Measurements from ENCODE around the gene MAGEA6. TPM values are rescaled to one million over a fixed set of nuclear protein-coding genes. Genes with fewer than 3 reads are reported as not detected.
"Not testable (repeated sequence)": the region's sequence is repeated elsewhere in the genome, so short reads cannot be mapped to it uniquely, and the experiment has no call there.

The MAGEA6 gene
- total RNA-seq, 1 donor from 2014 or later: not detected

DNA sequence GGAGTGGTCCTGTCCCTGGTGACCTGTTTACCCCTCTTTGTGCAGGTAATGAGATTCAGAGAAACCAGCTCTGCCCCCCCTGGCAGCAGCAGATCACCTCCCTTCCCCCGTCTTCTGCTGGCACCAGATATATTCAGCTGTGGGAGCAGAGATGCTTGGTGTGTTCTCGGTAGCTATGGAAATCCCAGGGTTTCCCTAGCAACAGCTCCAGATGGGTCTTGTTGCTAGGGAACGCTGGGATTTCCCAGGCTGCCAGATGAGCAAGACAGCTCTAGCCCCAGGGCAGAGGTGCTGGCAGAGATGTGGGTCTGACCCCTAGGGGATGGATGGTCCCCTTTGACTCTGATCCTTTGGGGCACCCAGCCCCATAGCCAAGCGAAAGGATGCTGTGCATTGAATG is 40.9 kb upstream of the MAGEA6 start:
- TF ChIP-seq, protein P1, sequence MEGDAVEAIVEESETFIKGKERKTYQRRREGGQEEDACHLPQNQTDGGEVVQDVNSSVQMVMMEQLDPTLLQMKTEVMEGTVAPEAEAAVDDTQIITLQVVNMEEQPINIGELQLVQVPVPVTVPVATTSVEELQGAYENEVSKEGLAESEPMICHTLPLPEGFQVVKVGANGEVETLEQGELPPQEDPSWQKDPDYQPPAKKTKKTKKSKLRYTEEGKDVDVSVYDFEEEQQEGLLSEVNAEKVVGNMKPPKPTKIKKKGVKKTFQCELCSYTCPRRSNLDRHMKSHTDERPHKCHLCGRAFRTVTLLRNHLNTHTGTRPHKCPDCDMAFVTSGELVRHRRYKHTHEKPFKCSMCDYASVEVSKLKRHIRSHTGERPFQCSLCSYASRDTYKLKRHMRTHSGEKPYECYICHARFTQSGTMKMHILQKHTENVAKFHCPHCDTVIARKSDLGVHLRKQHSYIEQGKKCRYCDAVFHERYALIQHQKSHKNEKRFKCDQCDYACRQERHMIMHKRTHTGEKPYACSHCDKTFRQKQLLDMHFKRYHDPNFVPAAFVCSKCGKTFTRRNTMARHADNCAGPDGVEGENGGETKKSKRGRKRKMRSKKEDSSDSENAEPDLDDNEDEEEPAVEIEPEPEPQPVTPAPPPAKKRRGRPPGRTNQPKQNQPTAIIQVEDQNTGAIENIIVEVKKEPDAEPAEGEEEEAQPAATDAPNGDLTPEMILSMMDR (IDR thresholded peaks at IDR 0.05; ENCODE audit: insufficient read depth, low read length, severe bottlenecking): no peak
- Histone ChIP-seq H3K4me3 (ENCODE audit: low read depth, low read length) (no peak overlapping the region), H3K36me3 (ENCODE audit: control insufficient read depth, insufficient read depth, low read length) (no peaks in the 10 kb centered on the region), H3K27me3 (ENCODE audit: control insufficient read depth, insufficient read depth, low read length) (no peaks in the 10 kb centered on the region)
- DNase-seq (ENCODE audit: low read depth): no peak
- FAIRE-seq: no peak

DNA sequence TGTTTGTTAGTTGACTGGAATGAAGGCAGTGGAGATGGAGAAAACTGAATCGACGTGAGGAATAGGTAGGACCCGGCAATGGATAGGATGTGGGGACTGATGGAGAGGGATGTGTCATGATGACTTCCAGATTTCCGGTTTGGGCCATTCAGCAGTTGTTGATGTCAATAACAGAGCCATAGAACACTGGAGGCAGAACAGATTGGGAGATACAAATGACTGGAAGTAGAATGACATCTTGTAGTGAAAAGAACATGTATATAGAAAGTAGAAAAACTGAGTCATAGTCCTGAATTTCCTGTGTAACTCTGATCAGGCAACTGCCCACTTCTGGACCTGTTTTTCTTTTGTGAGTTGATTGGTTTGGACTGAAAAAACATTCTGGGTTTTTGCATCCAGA is 36.5 kb upstream of the MAGEA6 start:
- FAIRE-seq: no peak
- no peak for DNase-seq (ENCODE audit: low read depth)
- Histone ChIP-seq H3K36me3 (ENCODE audit: control insufficient read depth, insufficient read depth, low read length) (no peaks in the 10 kb centered on the region), H3K27me3 (ENCODE audit: control insufficient read depth, insufficient read depth, low read length) (no peaks in the 10 kb centered on the region), H3K4me3 (ENCODE audit: low read depth, low read length) (no peak overlapping the region)
- TF ChIP-seq, protein P1 (IDR thresholded peaks at IDR 0.05; ENCODE audit: insufficient read depth, low read length, severe bottlenecking): no peak

DNA sequence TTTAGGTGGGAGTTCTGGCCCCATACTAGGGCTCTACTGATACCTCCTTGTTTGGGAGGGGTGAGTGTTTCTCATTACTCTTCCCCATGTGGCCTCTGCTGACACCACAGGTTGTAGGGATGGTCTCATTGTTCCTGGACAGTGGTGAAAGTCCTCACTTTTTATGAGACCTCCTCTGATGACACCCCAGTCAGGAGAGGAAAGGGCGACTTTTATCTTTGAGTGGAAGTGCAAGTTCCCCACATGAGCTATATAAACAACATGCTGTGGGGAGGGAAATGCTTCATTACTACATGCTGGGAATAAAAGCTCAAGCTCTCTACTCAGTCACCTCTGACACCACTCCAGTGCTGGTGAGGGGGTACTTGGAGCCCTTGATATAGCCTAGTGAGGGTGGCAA is 29.5 kb upstream of the MAGEA6 start:
- FAIRE-seq (no peak), DNase-seq (ENCODE audit: low read depth) (no peak)
- TF ChIP-seq, protein P1 (IDR thresholded peaks at IDR 0.05; ENCODE audit: insufficient read depth, low read length, severe bottlenecking): no peak
- Histone ChIP-seq H3K36me3 (ENCODE audit: control insufficient read depth, insufficient read depth, low read length) (no peaks in the 10 kb centered on the region), H3K27me3 (ENCODE audit: control insufficient read depth, insufficient read depth, low read length) (no peaks in the 10 kb centered on the region), H3K4me3 (ENCODE audit: low read depth, low read length) (no peak overlapping the region)

DNA sequence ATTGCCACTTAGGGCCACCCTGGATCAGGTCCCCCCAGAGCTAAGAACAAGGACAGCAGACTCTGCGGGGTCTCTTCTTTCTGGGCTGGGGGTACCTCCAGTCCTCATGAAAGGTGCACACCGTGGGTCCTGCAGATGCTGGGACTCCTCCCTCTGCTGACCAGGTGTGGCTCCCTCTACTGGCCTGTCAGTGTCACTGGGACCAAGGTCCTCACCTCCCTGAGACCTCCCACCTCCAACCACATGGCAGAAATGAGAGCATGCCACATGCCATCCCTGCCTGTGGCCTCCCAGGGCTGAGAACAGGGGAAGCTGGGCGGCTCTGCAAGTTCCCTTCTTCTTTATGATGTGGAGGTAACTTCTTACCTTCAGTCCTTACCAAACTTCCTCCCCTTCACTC is 17.6 kb upstream of the MAGEA6 start:
- DNase-seq (ENCODE audit: low read depth); H3K27me3 ChIP-seq (ENCODE audit: control insufficient read depth, insufficient read depth, low read length); H3K4me3 ChIP-seq (ENCODE audit: low read depth, low read length); H3K36me3 ChIP-seq (ENCODE audit: control insufficient read depth, insufficient read depth, low read length): not testable (repeated sequence)
- FAIRE-seq: peak; percentile 99

DNA sequence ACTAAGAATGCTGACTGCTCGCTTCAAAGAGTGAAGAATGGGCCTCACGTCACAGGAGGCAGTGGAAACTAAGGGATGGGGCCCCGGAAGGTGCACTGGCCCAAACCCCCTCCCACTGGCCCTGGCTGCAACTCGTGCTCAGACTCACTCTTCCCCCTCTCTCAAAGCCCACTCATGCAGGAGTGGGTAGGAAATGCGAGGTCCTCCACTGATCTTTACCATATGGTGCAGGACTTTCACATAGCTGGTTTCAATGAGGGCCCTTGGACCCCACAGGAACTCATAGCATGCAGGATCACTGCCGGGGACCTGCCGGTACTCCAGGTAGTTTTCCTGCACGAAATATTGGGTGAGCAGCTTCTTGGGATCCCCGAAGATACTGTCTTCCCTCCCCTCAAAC is 2.9 kb downstream of the MAGEA6 start:
- not testable (repeated sequence) for H3K36me3 ChIP-seq (ENCODE audit: control insufficient read depth, insufficient read depth, low read length); FAIRE-seq; DNase-seq (ENCODE audit: low read depth); H3K27me3 ChIP-seq (ENCODE audit: control insufficient read depth, insufficient read depth, low read length); H3K4me3 ChIP-seq (ENCODE audit: low read depth, low read length)

DNA sequence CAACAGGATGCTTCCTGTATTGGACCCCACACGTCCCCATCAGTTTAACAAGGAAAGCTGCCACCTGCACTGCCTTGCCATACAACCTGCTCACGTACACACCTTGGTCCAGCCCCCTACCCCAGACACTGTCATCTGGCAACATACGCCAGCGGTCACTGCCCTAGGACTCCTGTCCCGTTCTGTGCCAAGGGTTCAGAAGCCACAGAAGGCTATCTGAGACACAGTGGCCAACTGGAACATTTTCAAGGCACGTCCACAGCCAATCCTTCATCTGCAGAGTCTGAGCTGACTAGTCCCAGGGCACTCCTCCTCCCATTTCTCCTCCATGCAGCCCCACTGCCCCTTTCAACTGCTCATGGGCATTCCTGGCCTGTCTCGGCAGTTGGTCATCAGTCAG is 7.9 kb downstream of the MAGEA6 start:
- H3K27me3 ChIP-seq (ENCODE audit: control insufficient read depth, insufficient read depth, low read length); DNase-seq (ENCODE audit: low read depth); H3K36me3 ChIP-seq (ENCODE audit: control insufficient read depth, insufficient read depth, low read length); FAIRE-seq; H3K4me3 ChIP-seq (ENCODE audit: low read depth, low read length): not testable (repeated sequence)

DNA sequence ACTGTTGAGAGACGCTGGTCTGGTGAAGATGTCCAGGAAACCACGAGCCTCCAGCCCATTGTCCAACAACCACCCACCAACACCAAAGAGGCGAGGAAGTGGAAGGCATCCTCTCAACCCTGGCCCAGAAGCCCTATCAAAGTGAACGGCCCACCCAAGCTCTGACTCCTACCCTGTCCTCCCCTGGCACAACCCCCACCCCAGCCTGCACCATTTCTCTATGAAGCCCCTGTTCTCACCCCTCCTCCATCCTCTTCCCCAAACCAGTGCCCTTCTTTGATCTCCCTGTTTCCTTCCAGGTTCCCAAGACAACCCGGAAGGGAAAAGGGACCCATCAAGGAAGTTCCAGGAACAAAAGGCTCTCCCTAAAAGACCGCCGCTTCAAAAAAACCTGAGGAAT is 9.9 kb downstream of the MAGEA6 start:
- not testable (repeated sequence) for H3K4me3 ChIP-seq (ENCODE audit: low read depth, low read length); H3K36me3 ChIP-seq (ENCODE audit: control insufficient read depth, insufficient read depth, low read length); DNase-seq (ENCODE audit: low read depth); H3K27me3 ChIP-seq (ENCODE audit: control insufficient read depth, insufficient read depth, low read length); FAIRE-seq

DNA sequence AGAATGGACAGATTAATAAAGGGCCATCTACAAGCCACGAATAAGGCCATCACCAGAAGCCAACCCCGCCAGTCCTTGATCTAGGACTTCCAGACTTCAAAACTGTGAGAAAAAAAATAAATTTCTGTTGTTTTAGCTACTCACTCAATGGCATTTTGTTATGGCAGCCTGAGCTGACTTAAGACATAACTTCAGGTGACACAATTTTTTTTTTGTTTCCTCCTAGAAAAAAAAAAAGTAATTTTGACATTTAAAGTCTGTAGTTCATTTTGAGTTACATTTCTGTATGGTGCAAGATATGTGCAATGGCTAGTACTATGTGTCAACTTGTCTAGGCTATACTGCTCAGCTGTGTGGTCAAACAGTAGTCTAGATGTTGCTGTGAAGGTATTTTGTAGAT is 10.6 kb downstream of the MAGEA6 start, which contains the start of gene CSAG3:
Gene CSAG3, plus strand, starts transcription at position 301 of the 400 bp plus-strand sequence.
- H3K4me3 ChIP-seq (ENCODE audit: low read depth, low read length); H3K27me3 ChIP-seq (ENCODE audit: control insufficient read depth, insufficient read depth, low read length); H3K36me3 ChIP-seq (ENCODE audit: control insufficient read depth, insufficient read depth, low read length); DNase-seq (ENCODE audit: low read depth); FAIRE-seq: not testable (repeated sequence)

DNA sequence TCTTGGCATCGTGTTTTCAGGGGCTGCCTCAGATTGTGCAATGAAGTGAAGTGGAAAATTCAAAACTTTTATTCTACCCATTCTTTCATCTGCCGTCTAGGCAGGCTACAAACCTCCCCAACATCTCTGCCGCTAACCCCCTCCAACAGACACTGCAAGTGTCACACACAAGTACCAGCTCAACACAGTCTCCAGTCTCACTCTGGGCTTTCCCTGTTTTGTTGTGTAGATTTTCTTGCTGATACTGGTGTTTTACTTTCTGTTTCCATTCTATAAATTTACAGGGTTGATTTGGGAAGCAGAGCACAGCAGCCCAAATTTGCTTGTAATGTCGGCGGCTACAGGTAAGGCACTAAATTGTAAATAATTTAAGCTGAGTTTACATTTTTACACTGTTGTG is 14.6 kb downstream of the MAGEA6 start:
- not testable (repeated sequence) for H3K36me3 ChIP-seq (ENCODE audit: control insufficient read depth, insufficient read depth, low read length); FAIRE-seq; H3K27me3 ChIP-seq (ENCODE audit: control insufficient read depth, insufficient read depth, low read length); H3K4me3 ChIP-seq (ENCODE audit: low read depth, low read length); DNase-seq (ENCODE audit: low read depth)

DNA sequence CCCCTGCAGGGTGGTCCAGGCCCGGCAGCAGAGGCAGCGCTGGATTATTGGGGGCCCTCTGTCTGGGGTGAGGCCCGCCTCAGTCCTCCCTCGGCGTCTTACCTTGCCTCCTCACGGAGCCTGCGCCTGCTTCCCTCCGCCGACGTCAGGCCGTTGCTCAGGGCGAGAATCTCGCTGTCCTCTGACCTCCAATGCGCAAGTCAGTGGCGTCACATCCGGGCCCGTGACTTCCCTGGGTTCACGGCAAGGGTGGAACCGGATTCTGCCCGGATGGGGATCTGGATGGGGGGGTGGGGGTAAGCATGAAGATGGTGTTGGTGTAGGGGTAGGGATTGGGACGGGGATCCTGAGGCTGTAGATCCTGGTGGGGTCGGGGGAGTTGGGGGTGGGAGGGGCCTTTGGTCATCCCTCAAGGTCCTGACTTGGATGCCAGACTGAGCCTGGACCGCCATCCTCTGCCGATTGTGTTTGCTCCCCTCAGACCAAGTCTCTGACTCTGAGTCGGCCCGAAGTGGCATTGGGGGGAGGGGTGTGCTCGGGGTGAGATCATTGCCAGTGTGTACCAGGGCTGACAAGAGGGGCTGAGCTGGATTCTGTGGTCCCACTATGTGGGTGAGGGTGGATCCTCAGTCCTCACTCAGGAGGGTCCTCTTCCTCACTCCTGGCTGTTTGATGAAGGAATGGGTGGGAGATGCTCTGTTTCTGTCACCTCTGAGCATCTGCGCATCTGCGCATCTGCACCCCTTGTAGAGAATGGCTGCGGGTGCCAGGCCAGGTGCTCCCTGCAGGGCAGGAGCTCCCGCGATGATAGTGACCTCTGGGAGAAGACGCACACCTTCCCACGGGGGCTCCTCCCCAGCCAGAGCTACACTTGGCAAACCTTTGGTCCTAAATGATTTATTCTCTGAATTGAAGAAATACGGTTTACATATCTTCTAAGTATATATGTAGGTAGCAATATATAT is 15.5 kb downstream of the MAGEA6 start, which contains the start of gene MAGEA2:
Gene MAGEA2, minus strand, starts transcription at position 157 of the 965 bp plus-strand sequence. CDS start 2,479 bp downstream, outside the sequence.
- FAIRE-seq; H3K4me3 ChIP-seq (ENCODE audit: low read depth, low read length); H3K36me3 ChIP-seq (ENCODE audit: control insufficient read depth, insufficient read depth, low read length); DNase-seq (ENCODE audit: low read depth); H3K27me3 ChIP-seq (ENCODE audit: control insufficient read depth, insufficient read depth, low read length): not testable (repeated sequence)

All from bronchial epithelial cell (primary cell).